MV-4-11 (cell line): ENCODE results near the gene CCDC171.
"Not testable (repeated sequence)": the region's sequence is repeated elsewhere in the genome, so short reads cannot be mapped to it uniquely, and the experiment has no call there.

Experiments used
- DNase-seq: peaks from one replicate; lab custom pipeline; 2025; lab: John Stamatoyannopoulos, UW

CCDC171 gene

GRCh38 chr9:15761551-15761950 is 208.7 kb downstream of the CCDC171 start:
- no peak for DNase-seq

- DNase-seq = no peak
Measured at GRCh38 chr9:15763371-15763770, 210.5 kb downstream of the CCDC171 start.

- no peak for DNase-seq
Measured at GRCh38 chr9:15764131-15764530, 211.3 kb downstream of the CCDC171 start.

- DNase-seq = no peak
Measured at GRCh38 chr9:15769547-15769946, 216.7 kb downstream of the CCDC171 start.

- DNase-seq = no peak
Measured at GRCh38 chr9:15778861-15779260, 226.0 kb downstream of the CCDC171 start.

- no peak for DNase-seq
Measured at GRCh38 chr9:15782106-15782505, 229.3 kb downstream of the CCDC171 start.

- DNase-seq = no peak
Measured at GRCh38 chr9:15785584-15785983, 232.7 kb downstream of the CCDC171 start.

- DNase-seq = no peak
Measured at GRCh38 chr9:15786616-15787015, 233.8 kb downstream of the CCDC171 start.

- not testable (repeated sequence) for DNase-seq
Measured at GRCh38 chr9:15810219-15810899, 257.5 kb downstream of the CCDC171 start.

- no peak for DNase-seq
Measured at GRCh38 chr9:15813076-15813475, 260.2 kb downstream of the CCDC171 start.

GRCh38 chr9:15824310-15824709 is 271.5 kb downstream of the CCDC171 start:
- DNase-seq = no peak

GRCh38 chr9:15831384-15831783 is 278.5 kb downstream of the CCDC171 start:
- no peak for DNase-seq

GRCh38 chr9:15834541-15834940 is 281.7 kb downstream of the CCDC171 start:
- DNase-seq = no peak

- peak; percentile 19 for DNase-seq
Measured at GRCh38 chr9:15837079-15837679, 284.3 kb downstream of the CCDC171 start.

GRCh38 chr9:15842051-15842450 is 289.2 kb downstream of the CCDC171 start:
- DNase-seq = no peak

- no peak for DNase-seq
Measured at GRCh38 chr9:15843316-15843715, 290.5 kb downstream of the CCDC171 start.

- DNase-seq = no peak
Measured at GRCh38 chr9:15843931-15844330, 291.1 kb downstream of the CCDC171 start.

- DNase-seq = no peak
Measured at GRCh38 chr9:15846611-15847010, 293.8 kb downstream of the CCDC171 start.

GRCh38 chr9:15849871-15850270 is 297.0 kb downstream of the CCDC171 start:
- no peak for DNase-seq

- no peak for DNase-seq
Measured at GRCh38 chr9:15851766-15852165, 298.9 kb downstream of the CCDC171 start.

- no peak for DNase-seq
Measured at GRCh38 chr9:15856591-15856990, 303.7 kb downstream of the CCDC171 start.

- no peak for DNase-seq
Measured at GRCh38 chr9:15867334-15867733, 314.5 kb downstream of the CCDC171 start.

GRCh38 chr9:15867988-15868387 is 315.1 kb downstream of the CCDC171 start:
- no peak for DNase-seq
